ENCODE data around the gene BMP8B.
"Not testable (repeated sequence)": the region's sequence is repeated elsewhere in the genome, so short reads cannot be mapped to it uniquely, and the experiment has no call there.

The BMP8B gene

GRCh38 chr1:39788758-39789570 lies at the start of gene BMP8B:
Gene BMP8B (minus strand): TSS chr1:39788865. CDS start chr1:39788485, 380 bp downstream.
- peak; percentile 31 to 63 for DNase-seq

- DNase-seq, result no peak
Measured at GRCh38 chr1:39836595-39837110, 48.0 kb upstream of the BMP8B start.

GRCh38 chr1:39835935-39836594 lies 47.4 kb upstream of the BMP8B start:
- DNase-seq, result no peak

- DNase-seq, result no peak
Measured at GRCh38 chr1:39835110-39835509, 46.4 kb upstream of the BMP8B start.

- DNase-seq, result no peak
Measured at GRCh38 chr1:39833621-39834385, 45.1 kb upstream of the BMP8B start.

- DNase-seq, result no peak
Measured at GRCh38 chr1:39833121-39833520, 44.5 kb upstream of the BMP8B start.

GRCh38 chr1:39832294-39832693 lies 43.6 kb upstream of the BMP8B start:
- no peak for DNase-seq

GRCh38 chr1:39829791-39830533 lies 41.3 kb upstream of the BMP8B start:
- DNase-seq, result no peak

GRCh38 chr1:39828734-39829133 lies 40.1 kb upstream of the BMP8B start:
- DNase-seq, result no peak

- not testable (repeated sequence) for DNase-seq
Measured at GRCh38 chr1:39828255-39828654, 39.6 kb upstream of the BMP8B start.

GRCh38 chr1:39827201-39827600 lies 38.5 kb upstream of the BMP8B start:
- DNase-seq, result no peak

- DNase-seq, result no peak
Measured at GRCh38 chr1:39826583-39826982, 37.9 kb upstream of the BMP8B start.

GRCh38 chr1:39825432-39825941 lies 36.8 kb upstream of the BMP8B start:
- DNase-seq, result no peak

- DNase-seq, result not testable (repeated sequence)
Measured at GRCh38 chr1:39823450-39823849, 34.8 kb upstream of the BMP8B start.

- no peak for DNase-seq
Measured at GRCh38 chr1:39822146-39822545, 33.5 kb upstream of the BMP8B start.

GRCh38 chr1:39819091-39819812 lies 30.6 kb upstream of the BMP8B start:
- no peak for DNase-seq

- no peak for DNase-seq
Measured at GRCh38 chr1:39818482-39818881, 29.8 kb upstream of the BMP8B start.

GRCh38 chr1:39817091-39817932 lies 28.6 kb upstream of the BMP8B start:
- DNase-seq, result not testable (repeated sequence)

GRCh38 chr1:39816415-39817090 lies 27.9 kb upstream of the BMP8B start:
- peak in 1 of 2 experiments; percentile 42 for DNase-seq

- no peak for DNase-seq
Measured at GRCh38 chr1:39812913-39813312, 24.2 kb upstream of the BMP8B start.
